Keratinocyte (primary cell): ENCODE measurements around the gene TMEM26.

Source experiments
- CTCF ChIP-seq, 3 experiments: IDR thresholded peaks in 1 of 3; conservative IDR thresholded peaks in 1 of 3; optimal IDR thresholded peaks in 1 of 3; 2 replicates in 2 of 3; 3 replicates in 1 of 3; pipeline versions ENCODE3 to v1.5.1; 2011; ENCODE audit warnings: low read length in 3 of 3, mild to moderate bottlenecking in 3 of 3, moderate library complexity in 2 of 3, control low read depth in 1 of 3, inconsistent platforms in 1 of 3; ENCODE audit not compliant: insufficient read depth in 2 of 3; ENCODE audit errors: extremely low read depth in 1 of 3
- EZH2 ChIP-seq: IDR thresholded peaks from one replicate; pipeline ENCODE4 v1.6.1; 2012; ENCODE audit warnings: inconsistent platforms, mild to moderate bottlenecking, low read length, moderate library complexity

- TF ChIP-seq CTCF (optimal IDR thresholded peaks at IDR 0.05 in 1 of 3, IDR thresholded peaks at IDR 0.05 in 1 of 3, conservative IDR thresholded peaks at IDR 0.05 in 1 of 3; ENCODE audit: extremely low read depth in 1 of 3, insufficient read depth in 2 of 3, low read length in 3 of 3) (no peak), EZH2 (no peak)
These were observed 4.2 kb downstream of the TMEM26 start for GRCh38 chr10:61448841-61449600.
